ENCODE measurements around the gene RNF225.

DNA sequence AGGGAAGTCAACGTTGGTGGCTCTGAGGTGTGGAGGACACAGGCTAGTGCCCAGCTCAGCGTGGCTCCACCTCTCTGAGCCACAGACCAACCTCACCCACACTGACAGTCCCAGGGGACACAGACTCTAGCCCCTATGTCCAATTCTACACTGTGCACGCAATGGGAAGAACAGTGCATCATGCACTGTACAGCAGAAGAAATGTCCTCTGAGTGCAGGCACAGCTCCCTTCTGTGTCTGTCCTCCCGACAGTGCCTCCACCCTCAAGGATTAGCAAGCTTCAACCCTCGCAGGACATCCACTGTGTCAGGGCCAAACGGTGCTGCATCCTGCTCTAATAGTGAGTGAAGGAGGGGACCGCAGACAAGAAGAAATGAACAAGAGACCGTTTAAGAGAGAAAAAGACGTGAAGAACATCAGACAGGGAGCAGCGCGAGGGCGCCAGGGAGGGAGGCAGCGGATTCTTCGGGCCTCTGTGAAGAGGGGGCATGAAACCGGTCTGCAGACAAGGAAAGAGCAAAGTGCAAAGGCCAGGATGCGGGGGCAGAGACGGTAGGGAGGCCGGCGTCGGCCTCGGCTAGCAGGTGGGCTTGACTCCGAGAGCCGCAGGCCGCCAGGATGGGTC is 15.3 kb upstream of the RNF225 start:
- TF ChIP-seq POLR2AphosphoS5 (IDR thresholded peaks at IDR 0.05; ENCODE audit: low read depth, low read length) (no peak), POLR2A (IDR thresholded peaks at IDR 0.05; ENCODE audit: low read depth, low read length) (no peak), TAF1 (IDR thresholded peaks at IDR 0.05; ENCODE audit: low read depth, low read length) (no peak), PAX5 (IDR thresholded peaks at IDR 0.05; ENCODE audit: insufficient read depth, low read length, severe bottlenecking) (no peak)
